ENCODE results near the gene ZMAT5. TPM values are rescaled to one million over a fixed set of nuclear protein-coding genes. Genes with fewer than 3 reads are reported as not detected.

The ZMAT5 gene
- total RNA-seq, 2 donors from 2014 or later, result 11.9 to 14.3 TPM

- Histone ChIP-seq H3K9me3 (no peaks in the 10 kb centered on the region), H3K9ac (ENCODE audit: low read depth in 2 of 2, low read length in 2 of 2) (no peak overlapping the region), H3K27ac (no peak overlapping the region), H3K4me3 (no peak overlapping the region), H3K27me3 (no peaks in the 10 kb centered on the region), H3K36me3 (no peaks in the 10 kb centered on the region), H3K4me1 (no peaks in the 10 kb centered on the region)
- intact Hi-C loops (cut with DNase I), result no loop called here
- TF ChIP-seq CTCF (IDR thresholded peaks at IDR 0.05), result no peak
- no peak for DNase-seq
Measured at GRCh38 chr22:29707471-29707870, 59.3 kb downstream of the ZMAT5 start.

GRCh38 chr22:29707010-29707409 lies 59.8 kb downstream of the ZMAT5 start:
- TF ChIP-seq CTCF (IDR thresholded peaks at IDR 0.05), result no peak
- H3K9ac ChIP-seq (ENCODE audit: low read depth in 2 of 2, low read length in 2 of 2), result no peak overlapping the region
- H3K36me3 ChIP-seq, result no peaks in the 10 kb centered on the region
- no peak for DNase-seq
- intact Hi-C loops (cut with DNase I), result no loop called here
- H3K4me3 ChIP-seq, result no peak overlapping the region
- no peaks in the 10 kb centered on the region for H3K4me1 ChIP-seq
- H3K27ac ChIP-seq, result no peak overlapping the region
- H3K9me3 ChIP-seq, result no peaks in the 10 kb centered on the region
- no peaks in the 10 kb centered on the region for H3K27me3 ChIP-seq

- intact Hi-C loops (cut with DNase I), result no loop called here
- TF ChIP-seq CTCF (IDR thresholded peaks at IDR 0.05), result no peak
- no peak overlapping the region for H3K4me3 ChIP-seq
- no peak overlapping the region for H3K27ac ChIP-seq
- no peak for DNase-seq
- no peaks in the 10 kb centered on the region for H3K9me3 ChIP-seq
- no peaks in the 10 kb centered on the region for H3K27me3 ChIP-seq
- H3K36me3 ChIP-seq, result no peaks in the 10 kb centered on the region
- H3K4me1 ChIP-seq, result peaks cover 2% of the 10 kb centered on the region
- H3K9ac ChIP-seq (ENCODE audit: low read depth in 2 of 2, low read length in 2 of 2), result no peak overlapping the region
Measured at GRCh38 chr22:29706486-29706885, 60.3 kb downstream of the ZMAT5 start.

- TF ChIP-seq CTCF (IDR thresholded peaks at IDR 0.05), result no peak
- Histone ChIP-seq H3K4me3 (no peak overlapping the region), H3K9me3 (no peaks in the 10 kb centered on the region), H3K9ac (ENCODE audit: low read depth in 2 of 2, low read length in 2 of 2) (no peak overlapping the region), H3K36me3 (no peaks in the 10 kb centered on the region), H3K4me1 (peaks cover 9% of the 10 kb centered on the region), H3K27me3 (no peaks in the 10 kb centered on the region), H3K27ac (no peak overlapping the region)
- DNase-seq, result no peak
- intact Hi-C loops (cut with DNase I), result no loop called here
Measured at GRCh38 chr22:29705651-29706050, 61.2 kb downstream of the ZMAT5 start.

GRCh38 chr22:29704528-29705285 lies 62.1 kb downstream of the ZMAT5 start:
- Histone ChIP-seq H3K36me3 (no peaks in the 10 kb centered on the region), H3K4me1 (peaks cover 10% of the 10 kb centered on the region), H3K27me3 (no peaks in the 10 kb centered on the region), H3K9ac (ENCODE audit: low read depth in 2 of 2, low read length in 2 of 2) (no peak overlapping the region), H3K27ac (no peak overlapping the region), H3K4me3 (no peak overlapping the region), H3K9me3 (no peaks in the 10 kb centered on the region)
- no peak for TF ChIP-seq CTCF (IDR thresholded peaks at IDR 0.05)
- peak; percentile 25 for DNase-seq
- intact Hi-C loops (cut with DNase I), result no loop called here

Measured in colonic mucosa (tissue), 4 donors.